ENCODE data around the gene STK32C.
"Not testable (repeated sequence)": the region's sequence is repeated elsewhere in the genome, so short reads cannot be mapped to it uniquely, and the experiment has no call there.

STK32C gene

DNA sequence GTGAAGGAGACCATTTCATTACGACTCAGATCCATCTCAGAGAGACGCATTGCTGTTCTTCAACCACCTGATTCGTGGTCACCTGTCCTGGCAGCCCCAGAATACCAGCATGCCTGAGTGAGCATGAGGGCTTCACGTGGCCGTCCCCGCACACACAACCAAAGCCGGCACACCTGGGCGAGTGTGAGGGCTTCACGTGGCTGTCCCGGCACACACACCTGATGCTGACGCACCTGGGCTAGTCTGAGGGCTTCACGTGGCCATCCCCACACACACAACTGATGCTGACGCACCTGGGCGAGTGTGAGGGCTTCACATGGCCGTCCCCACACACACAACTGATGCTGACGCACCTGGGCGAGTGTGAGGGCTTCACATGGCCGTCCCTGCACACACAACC is 86.8 kb downstream of the STK32C start:
- WGBS = 93% methylated on average over 18 of the region's 18 CpGs
- not testable (repeated sequence) for H3K27ac ChIP-seq (ENCODE audit: low read depth, low read length); H3K4me3 ChIP-seq (ENCODE audit: low read length); H3K9ac ChIP-seq (ENCODE audit: low read depth, low read length); H3K27me3 ChIP-seq (ENCODE audit: insufficient read depth, low read length); H3K36me3 ChIP-seq (ENCODE audit: insufficient read depth, low read length); H3K4me1 ChIP-seq (ENCODE audit: insufficient read depth, low read length)
- peaks cover 17% of the 10 kb centered on the region for H3K9me3 ChIP-seq (ENCODE audit: insufficient read depth, low read depth, low read length)

DNA sequence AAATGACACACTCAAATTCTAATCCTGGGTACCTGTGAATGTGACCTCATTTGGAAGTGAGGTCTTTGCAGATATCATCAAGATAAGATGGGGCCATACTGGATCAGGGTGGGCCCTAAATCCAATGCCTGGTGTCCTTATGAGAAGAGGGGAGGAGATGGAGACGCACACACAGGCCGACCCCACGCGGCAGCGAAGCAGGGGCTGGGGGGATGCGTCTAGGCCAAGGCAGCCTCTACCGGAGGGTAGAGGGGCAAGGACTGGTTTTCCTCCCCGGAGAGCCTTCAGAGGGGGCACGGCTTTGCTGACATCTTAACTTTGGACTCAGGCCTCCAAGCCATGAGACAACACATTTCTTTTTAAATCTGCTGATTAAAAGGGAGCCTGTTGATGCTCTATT is 87.7 kb downstream of the STK32C start:
- 94% methylated on average over 9 of the region's 9 CpGs for whole genome bisulfite sequencing
- H3K4me1 ChIP-seq (ENCODE audit: insufficient read depth, low read length) = no peaks in the 10 kb centered on the region
- no peak overlapping the region for H3K27ac ChIP-seq (ENCODE audit: low read depth, low read length)
- peaks cover 20% of the 10 kb centered on the region for H3K9me3 ChIP-seq (ENCODE audit: insufficient read depth, low read depth, low read length)
- H3K27me3 ChIP-seq (ENCODE audit: insufficient read depth, low read length) = no peaks in the 10 kb centered on the region
- H3K9ac ChIP-seq (ENCODE audit: low read depth, low read length) = no peak overlapping the region
- no peaks in the 10 kb centered on the region for H3K36me3 ChIP-seq (ENCODE audit: insufficient read depth, low read length)
- no peak overlapping the region for H3K4me3 ChIP-seq (ENCODE audit: low read length)

DNA sequence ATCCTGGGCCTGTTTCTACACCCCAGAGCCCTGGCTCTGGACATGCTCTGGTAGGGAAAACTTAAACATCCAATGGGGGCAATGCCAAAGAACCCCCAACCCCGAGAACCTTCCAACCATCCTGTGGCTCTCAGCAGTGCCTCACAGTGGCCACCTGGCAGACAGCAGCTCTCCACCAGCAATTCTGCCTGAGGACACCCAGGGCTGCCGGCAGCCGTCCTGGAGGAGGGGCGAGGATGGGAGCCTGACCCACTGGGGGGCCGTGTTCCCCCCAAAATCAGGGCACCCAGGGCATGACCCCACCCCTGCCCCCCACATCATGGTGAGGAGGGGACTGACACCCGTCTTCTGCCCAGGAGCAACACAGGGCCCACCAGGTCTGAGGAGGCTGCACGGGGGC is 88.3 kb downstream of the STK32C start:
- H3K36me3 ChIP-seq (ENCODE audit: insufficient read depth, low read length) = no peaks in the 10 kb centered on the region

DNA sequence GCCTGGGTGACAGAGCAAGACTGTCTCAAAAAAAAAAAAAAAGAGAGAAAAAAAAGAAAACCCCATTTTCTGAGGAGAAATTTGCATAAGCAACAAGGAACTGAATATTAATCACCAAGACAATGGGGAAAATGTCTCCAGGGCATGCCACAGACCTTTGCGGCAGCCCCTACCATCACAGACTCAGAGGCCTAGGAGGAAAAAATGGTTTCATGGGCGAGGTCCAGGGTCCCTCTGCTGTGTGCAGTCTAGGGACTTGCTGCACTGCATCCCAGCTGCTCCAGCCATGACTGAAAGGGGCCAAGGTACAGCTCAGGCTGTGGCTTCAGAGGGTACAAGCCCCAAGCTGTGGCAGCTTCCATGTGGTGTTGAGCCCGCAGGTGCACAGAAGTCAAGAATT is 91.3 kb downstream of the STK32C start:
- H3K4me3 ChIP-seq (ENCODE audit: low read length); H3K36me3 ChIP-seq (ENCODE audit: insufficient read depth, low read length); H3K27ac ChIP-seq (ENCODE audit: low read depth, low read length); H3K9ac ChIP-seq (ENCODE audit: low read depth, low read length); H3K27me3 ChIP-seq (ENCODE audit: insufficient read depth, low read length); H3K4me1 ChIP-seq (ENCODE audit: insufficient read depth, low read length): not testable (repeated sequence)
- H3K9me3 ChIP-seq (ENCODE audit: insufficient read depth, low read depth, low read length) = peaks cover 30% of the 10 kb centered on the region
- 93% methylated on average over 3 of the region's 3 CpGs for WGBS

More for the DNA sequence above, 88.3 kb downstream of the STK32C start:
- Histone ChIP-seq H3K27ac (ENCODE audit: low read depth, low read length) (no peak overlapping the region), H3K4me3 (ENCODE audit: low read length) (no peak overlapping the region), H3K4me1 (ENCODE audit: insufficient read depth, low read length) (no peaks in the 10 kb centered on the region), H3K9ac (ENCODE audit: low read depth, low read length) (no peak overlapping the region), H3K27me3 (ENCODE audit: insufficient read depth, low read length) (no peaks in the 10 kb centered on the region), H3K9me3 (ENCODE audit: insufficient read depth, low read depth, low read length) (peaks cover 25% of the 10 kb centered on the region)
- 87% methylated on average over 7 of the region's 7 CpGs for WGBS

DNA sequence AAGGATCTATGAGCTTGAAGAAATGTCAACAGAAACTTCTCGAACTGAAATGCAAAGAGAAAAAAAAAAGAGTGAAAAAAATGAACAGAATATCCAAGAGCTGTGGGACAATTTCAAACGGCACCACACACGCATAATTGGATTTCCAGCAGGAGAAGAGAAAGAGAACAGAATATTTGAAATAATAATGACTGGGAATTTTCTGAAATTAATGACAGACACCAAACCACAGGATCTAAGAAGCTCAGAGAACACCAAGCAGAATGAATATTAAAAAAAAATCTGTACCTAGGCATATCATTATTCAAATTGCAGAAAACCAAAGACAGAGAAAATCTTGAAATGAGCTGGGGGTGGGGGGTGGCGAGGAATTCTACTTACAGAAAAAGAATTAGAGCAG is 93.8 kb downstream of the STK32C start:
- H3K27ac ChIP-seq (ENCODE audit: low read depth, low read length) = no peak overlapping the region
- WGBS = 80% methylated on average over 2 of the region's 4 CpGs
- peaks cover 30% of the 10 kb centered on the region for H3K9me3 ChIP-seq (ENCODE audit: insufficient read depth, low read depth, low read length)
- H3K4me3 ChIP-seq (ENCODE audit: low read length) = no peak overlapping the region
- no peaks in the 10 kb centered on the region for H3K27me3 ChIP-seq (ENCODE audit: insufficient read depth, low read length)
- no peak overlapping the region for H3K9ac ChIP-seq (ENCODE audit: low read depth, low read length)
- no peaks in the 10 kb centered on the region for H3K36me3 ChIP-seq (ENCODE audit: insufficient read depth, low read length)
- no peaks in the 10 kb centered on the region for H3K4me1 ChIP-seq (ENCODE audit: insufficient read depth, low read length)

DNA sequence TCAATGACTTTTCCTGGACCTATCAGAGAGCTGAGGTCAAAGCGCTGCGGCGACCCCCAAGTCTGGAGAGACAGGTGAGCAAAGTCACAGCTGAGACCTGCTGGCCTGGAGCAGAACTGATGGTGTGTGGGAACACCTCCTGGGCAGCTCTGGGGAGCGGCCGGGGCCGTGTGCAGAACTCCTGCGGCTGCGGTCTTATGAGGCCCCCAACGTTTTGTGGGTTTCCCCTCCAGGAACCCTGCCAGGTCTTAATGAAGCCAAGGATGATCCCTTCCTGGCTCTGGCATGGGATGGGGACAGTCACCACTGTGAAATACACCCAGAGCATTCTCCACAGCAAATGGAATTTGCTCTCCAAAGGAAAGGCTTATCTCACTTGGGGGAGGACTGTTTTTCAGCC is 94.9 kb downstream of the STK32C start:
- no peaks in the 10 kb centered on the region for H3K27me3 ChIP-seq (ENCODE audit: insufficient read depth, low read length)
- 93% methylated on average over 9 of the region's 9 CpGs for WGBS

DNA sequence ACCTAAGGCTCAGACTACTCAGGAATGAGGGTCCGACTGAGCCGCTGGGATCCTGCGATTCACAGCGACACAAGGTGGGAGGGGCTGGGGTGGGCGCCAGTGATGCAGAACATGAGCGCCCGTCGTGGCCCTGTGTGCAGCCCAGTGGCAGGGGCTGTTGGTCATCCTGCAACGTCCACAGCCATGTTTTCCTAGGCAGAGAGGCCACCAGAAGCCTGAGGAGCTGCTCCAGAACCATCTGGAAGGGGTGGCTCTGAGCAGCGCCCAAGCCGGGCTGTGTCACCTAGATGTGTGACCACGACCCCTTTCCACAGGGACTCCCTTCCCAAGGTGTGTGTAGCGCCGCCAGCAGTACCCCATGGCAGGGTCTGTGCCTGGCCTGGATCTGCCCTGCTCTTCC is 96.5 kb downstream of the STK32C start:
- Histone ChIP-seq H3K4me3 (ENCODE audit: low read length) (no peak overlapping the region), H3K36me3 (ENCODE audit: insufficient read depth, low read length) (no peaks in the 10 kb centered on the region), H3K9ac (ENCODE audit: low read depth, low read length) (no peak overlapping the region), H3K9me3 (ENCODE audit: insufficient read depth, low read depth, low read length) (peaks cover 13% of the 10 kb centered on the region; the same call in 1 of the 2 replicates), H3K27me3 (ENCODE audit: insufficient read depth, low read length) (no peaks in the 10 kb centered on the region), H3K27ac (ENCODE audit: low read depth, low read length) (no peak overlapping the region), H3K4me1 (ENCODE audit: insufficient read depth, low read length) (no peaks in the 10 kb centered on the region)
- WGBS = 94% methylated on average over 14 of the region's 14 CpGs

More for the DNA sequence above, 94.9 kb downstream of the STK32C start:
- Histone ChIP-seq H3K9me3 (ENCODE audit: insufficient read depth, low read depth, low read length) (peaks cover 20% of the 10 kb centered on the region), H3K36me3 (ENCODE audit: insufficient read depth, low read length) (no peaks in the 10 kb centered on the region), H3K4me3 (ENCODE audit: low read length) (no peak overlapping the region), H3K4me1 (ENCODE audit: insufficient read depth, low read length) (no peaks in the 10 kb centered on the region), H3K9ac (ENCODE audit: low read depth, low read length) (no peak overlapping the region), H3K27ac (ENCODE audit: low read depth, low read length) (no peak overlapping the region)

DNA sequence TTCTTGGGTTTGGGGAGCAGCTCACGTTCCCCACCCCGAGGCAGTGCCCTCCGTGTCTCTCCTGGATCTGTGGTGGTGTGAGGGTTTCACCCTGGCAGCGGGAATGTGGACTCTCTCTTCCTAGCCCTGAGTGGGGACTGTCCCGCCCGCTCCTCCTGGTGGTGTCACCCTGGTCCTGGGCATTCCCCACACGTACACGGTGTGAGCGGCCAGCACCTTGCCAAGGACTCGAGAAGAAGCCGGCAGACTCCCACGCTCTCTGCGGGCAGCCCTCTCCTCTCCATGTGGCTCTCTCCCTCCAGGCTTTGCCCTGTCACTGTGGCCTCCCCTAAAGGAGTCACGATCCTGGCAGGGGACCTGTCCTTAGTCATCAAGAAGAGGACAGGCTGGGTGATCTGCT is 97.0 kb downstream of the STK32C start:
- H3K36me3 ChIP-seq (ENCODE audit: insufficient read depth, low read length) = no peaks in the 10 kb centered on the region
- H3K27ac ChIP-seq (ENCODE audit: low read depth, low read length) = no peak overlapping the region
- no peak overlapping the region for H3K9ac ChIP-seq (ENCODE audit: low read depth, low read length)
- peaks cover 13% of the 10 kb centered on the region; the same call in 1 of the 2 replicates for H3K9me3 ChIP-seq (ENCODE audit: insufficient read depth, low read depth, low read length)
- no peak overlapping the region for H3K4me3 ChIP-seq (ENCODE audit: low read length)
- H3K27me3 ChIP-seq (ENCODE audit: insufficient read depth, low read length) = no peaks in the 10 kb centered on the region
- 93% methylated on average over 14 of the region's 14 CpGs for WGBS
- no peaks in the 10 kb centered on the region for H3K4me1 ChIP-seq (ENCODE audit: insufficient read depth, low read length)

DNA sequence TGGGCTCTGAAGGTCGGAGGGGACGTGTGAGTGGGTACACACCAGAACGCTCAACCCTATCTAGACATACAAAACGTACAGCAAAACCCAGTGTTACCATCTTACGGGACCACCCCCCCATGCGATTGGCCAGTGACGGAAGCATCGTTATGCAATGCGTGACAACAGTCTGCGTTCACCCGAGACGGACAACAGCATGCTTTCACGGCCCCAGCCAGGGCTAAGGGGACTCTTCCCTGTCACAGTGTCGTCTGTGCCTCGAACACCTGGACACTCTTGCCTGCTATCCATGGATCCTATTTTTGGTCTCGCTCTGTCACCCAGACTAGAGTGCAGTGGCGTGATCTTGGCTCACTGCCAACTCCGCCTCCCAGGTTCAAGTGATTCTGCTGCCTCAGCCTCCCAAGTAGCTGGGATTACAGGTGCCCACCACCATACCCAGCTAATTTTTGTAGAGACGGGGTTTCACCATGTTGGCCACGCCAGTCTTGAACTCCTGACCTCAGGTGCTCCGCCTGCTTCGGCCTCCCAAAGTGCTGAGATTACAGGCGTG is 97.7 kb downstream of the STK32C start:
- Histone ChIP-seq H3K9me3 (ENCODE audit: insufficient read depth, low read depth, low read length) (peaks cover 10% of the 10 kb centered on the region; the same call in 1 of the 2 replicates), H3K4me1 (ENCODE audit: insufficient read depth, low read length) (no peaks in the 10 kb centered on the region)
- WGBS = 95% methylated on average over 23 of the region's 23 CpGs

DNA sequence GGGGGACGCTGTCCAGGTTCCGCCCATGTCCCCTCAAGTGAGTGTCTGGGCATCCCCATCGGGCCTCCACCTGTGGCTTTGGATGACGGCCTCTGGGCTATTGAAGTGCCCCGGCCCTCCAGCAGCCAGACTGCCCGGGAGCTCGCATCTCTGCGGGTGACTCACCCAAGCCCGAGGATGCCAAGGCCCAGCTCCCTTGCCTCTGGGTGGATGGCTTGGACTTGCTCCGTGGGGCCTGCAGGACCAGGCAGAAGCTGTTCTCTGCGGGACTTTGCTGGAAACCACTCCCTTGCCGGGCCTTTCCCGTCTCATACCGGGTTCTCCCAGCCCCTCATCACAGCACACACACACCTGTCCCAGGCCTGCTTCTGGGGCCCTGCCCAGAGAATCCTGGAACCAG is 98.6 kb downstream of the STK32C start:
- Histone ChIP-seq H3K4me1 (ENCODE audit: insufficient read depth, low read length) (no peaks in the 10 kb centered on the region), H3K27ac (ENCODE audit: low read depth, low read length) (no peak overlapping the region), H3K9ac (ENCODE audit: low read depth, low read length) (no peak overlapping the region), H3K36me3 (ENCODE audit: insufficient read depth, low read length) (no peaks in the 10 kb centered on the region), H3K27me3 (ENCODE audit: insufficient read depth, low read length) (no peaks in the 10 kb centered on the region), H3K4me3 (ENCODE audit: low read length) (no peak overlapping the region), H3K9me3 (ENCODE audit: insufficient read depth, low read depth, low read length) (0 out of 2 replicates have a peak, but pooled peaks cover 2% of the 10 kb centered on the region)
- WGBS = 93% methylated on average over 14 of the region's 14 CpGs

More for the DNA sequence above, 97.7 kb downstream of the STK32C start:
- no peak overlapping the region for H3K9ac ChIP-seq (ENCODE audit: low read depth, low read length)
- H3K4me3 ChIP-seq (ENCODE audit: low read length) = no peak overlapping the region
- no peaks in the 10 kb centered on the region for H3K27me3 ChIP-seq (ENCODE audit: insufficient read depth, low read length)
- H3K27ac ChIP-seq (ENCODE audit: low read depth, low read length) = no peak overlapping the region
- H3K36me3 ChIP-seq (ENCODE audit: insufficient read depth, low read length) = no peaks in the 10 kb centered on the region

DNA sequence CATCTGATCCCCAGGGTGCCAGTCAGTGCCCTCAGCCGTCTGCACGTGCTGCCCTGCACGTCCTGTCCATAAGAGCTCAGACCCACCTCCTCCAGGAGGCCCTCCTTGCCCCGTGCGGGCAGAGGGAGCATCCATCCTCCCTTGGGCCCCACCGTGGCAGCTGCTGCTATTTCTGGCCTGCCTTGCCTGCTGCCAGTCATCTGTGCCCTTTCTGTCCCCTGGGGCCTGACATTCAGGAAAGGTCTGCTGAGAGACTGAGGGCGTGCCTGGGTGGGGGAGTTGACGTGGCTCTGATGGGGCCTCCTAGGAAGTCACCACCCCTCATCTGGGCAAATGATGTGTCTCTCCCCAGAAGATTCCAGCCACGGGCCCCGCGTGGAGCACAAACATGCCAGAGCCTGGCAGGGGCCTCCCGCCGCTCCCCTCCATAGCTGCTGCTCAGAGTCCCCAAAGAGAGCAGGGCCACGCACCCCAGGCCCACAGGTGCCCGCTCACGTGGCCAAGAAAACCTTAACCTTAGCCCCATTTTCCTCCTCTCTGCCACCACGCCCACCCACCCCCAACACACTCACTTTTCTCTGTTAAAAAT is 99.2 kb downstream of the STK32C start:
- H3K4me1 ChIP-seq (ENCODE audit: insufficient read depth, low read length) = no peaks in the 10 kb centered on the region
- WGBS = 91% methylated on average over 17 of the region's 17 CpGs

More for the DNA sequence above, 99.2 kb downstream of the STK32C start:
- H3K36me3 ChIP-seq (ENCODE audit: insufficient read depth, low read length) = no peaks in the 10 kb centered on the region
- no peak overlapping the region for H3K27ac ChIP-seq (ENCODE audit: low read depth, low read length)
- no peak overlapping the region for H3K9ac ChIP-seq (ENCODE audit: low read depth, low read length)
- H3K27me3 ChIP-seq (ENCODE audit: insufficient read depth, low read length) = no peaks in the 10 kb centered on the region
- H3K9me3 ChIP-seq (ENCODE audit: insufficient read depth, low read depth, low read length) = no peaks in the 10 kb centered on the region
- H3K4me3 ChIP-seq (ENCODE audit: low read length) = no peak overlapping the region
